IMR-90 (cell line): ENCODE results near the gene STAM2. TPM values are rescaled to one million over a fixed set of nuclear protein-coding genes. Genes with fewer than 3 reads are reported as not detected.

Experiments
- ATAC-seq: fragments of 200-7000 bp; cut with Tn5 transposase; 2 replicates; pipeline ENCODE4 v1.9.1; 2020; ENCODE audit warnings: low read depth, mild to moderate bottlenecking, moderate library complexity
- BruUV-seq: library from RNA; stranded (reverse); fragments of 400-500 nt; replicated peaks from 2 replicates; lab custom pipeline; 2021; lab: Mats Ljungman, UMichigan
- CTCF ChIA-PET: fragments of 300-600 bp; formaldehyde crosslinking; extraction: SDS; loops from one replicate; lab custom pipeline; 2021; ENCODE audit warnings: antibody characterized with exemption; lab: Yijun Ruan, JAX
- POLR2A ChIA-PET: fragments of 300-600 bp; sonication (Branson Sonifier 250); formaldehyde crosslinking; loops from one replicate; lab custom pipeline; 2022; ENCODE audit warnings: antibody characterized with exemption; ENCODE audit not compliant: unreplicated experiment; lab: Charles Lee
- DNase-seq: peaks from one replicate; pipeline ENCODE4 v3.0.0; 2013
- H2AFZ ChIP-seq: replicated peaks from 2 replicates; pipeline ENCODE3; 2013; ENCODE audit warnings: low read length, mild to moderate bottlenecking; ENCODE audit not compliant: poor library complexity
- H2AK5ac ChIP-seq: 2 replicates; pipeline ENCODE4 v1.6.1; 2013; ENCODE audit warnings: low read depth, low read length, inconsistent platforms
- H2AK9ac ChIP-seq: replicated peaks from 2 replicates; pipeline ENCODE3; 2013; ENCODE audit warnings: mild to moderate bottlenecking, low read depth, low read length, moderate library complexity; ENCODE audit not compliant: poor library complexity
- H2BK120ac ChIP-seq: 2 replicates; pipeline ENCODE4 v1.6.1; 2013; ENCODE audit warnings: low read depth, low read length, inconsistent platforms
- H2BK15ac ChIP-seq: 3 replicates; pipeline ENCODE4 v1.6.1; 2013; ENCODE audit warnings: low read depth, low read length, inconsistent platforms
- H2BK20ac ChIP-seq: 2 replicates; pipeline ENCODE4 v1.6.1; 2013; ENCODE audit warnings: low read depth, mild to moderate bottlenecking, inconsistent platforms, low read length, moderate library complexity
- H2BK5ac ChIP-seq: 2 replicates; pipeline ENCODE4 v1.6.1; 2013; ENCODE audit warnings: mild to moderate bottlenecking, low read depth, low read length, inconsistent platforms; ENCODE audit not compliant: poor library complexity, severe bottlenecking
- H3K14ac ChIP-seq: replicated peaks from 2 replicates; pipeline ENCODE4 v1.6.1; 2013; ENCODE audit warnings: low read depth, low read length, inconsistent platforms
- H3K18ac ChIP-seq: 2 replicates; pipeline ENCODE4 v1.6.1; 2013; ENCODE audit warnings: low read depth, low read length, control low read depth
- H3K23ac ChIP-seq: 2 replicates; pipeline ENCODE4 v1.6.1; 2013; ENCODE audit warnings: low read depth, low read length, inconsistent platforms
- H3K27ac ChIP-seq: 2 replicates; pipeline ENCODE4 v1.5.1; 2013; ENCODE audit warnings: mild to moderate bottlenecking, control low read depth, low read length; ENCODE audit not compliant: insufficient read depth
- H3K27me3 ChIP-seq: 2 replicates; pipeline ENCODE4 v1.6.1; 2013; ENCODE audit warnings: low read length; ENCODE audit not compliant: control insufficient read depth, insufficient read depth
- H3K36me3 ChIP-seq: 2 replicates; pipeline ENCODE4 v1.6.1; 2013; ENCODE audit warnings: low read length, mixed read lengths; ENCODE audit not compliant: control insufficient read depth, insufficient read depth
- H3K4ac ChIP-seq: 2 replicates; pipeline ENCODE4 v1.6.1; 2013; ENCODE audit warnings: low read depth, low read length, inconsistent platforms
- H3K4me1 ChIP-seq: 2 replicates; pipeline ENCODE4 v1.6.1; 2013; ENCODE audit warnings: low read length, mixed read lengths; ENCODE audit not compliant: control insufficient read depth, insufficient read depth
- H3K4me2 ChIP-seq: 2 replicates; pipeline ENCODE4 v1.6.1; 2013; ENCODE audit warnings: low read depth, mild to moderate bottlenecking, control low read depth, low read length, moderate library complexity
- H3K4me3 ChIP-seq: 2 replicates; pipeline ENCODE4 v1.5.1; 2013; ENCODE audit warnings: low read depth, mild to moderate bottlenecking, control low read depth, low read length, moderate library complexity; ENCODE audit not compliant: insufficient read depth
- H3K56ac ChIP-seq: 2 replicates; pipeline ENCODE4 v1.6.1; 2013; ENCODE audit warnings: low read length, inconsistent platforms; ENCODE audit not compliant: insufficient read depth; ENCODE audit errors: extremely low read depth
- H3K79me1 ChIP-seq, 2 experiments: 2 replicates each; pipeline ENCODE4 v1.6.1; 2013; ENCODE audit warnings: low read length in 2 of 2, inconsistent platforms in 1 of 2, low read depth in 1 of 2
- H3K9ac ChIP-seq: 2 replicates; pipeline ENCODE4 v1.6.1; 2013; ENCODE audit warnings: low read depth, low read length, control low read depth
- H3K9me1 ChIP-seq: 2 replicates; pipeline ENCODE4 v1.6.1; 2013; ENCODE audit warnings: low read length, inconsistent platforms; ENCODE audit not compliant: insufficient read depth
- H3K9me3 ChIP-seq: 2 replicates; pipeline ENCODE4 v1.6.1; 2013; ENCODE audit warnings: low read length; ENCODE audit not compliant: control insufficient read depth, insufficient read depth
- H4K20me1 ChIP-seq: 2 replicates; pipeline ENCODE4 v1.6.1; 2013; ENCODE audit warnings: low read length, inconsistent platforms; ENCODE audit not compliant: insufficient read depth
- H4K5ac ChIP-seq: 2 replicates; pipeline ENCODE4 v1.6.1; 2013; ENCODE audit warnings: mild to moderate bottlenecking, low read depth, low read length, control low read depth
- H4K8ac ChIP-seq, 2 experiments: 2 replicates each; pipeline ENCODE4 v1.6.1; 2013; ENCODE audit warnings: low read depth in 2 of 2, low read length in 2 of 2, control low read depth in 1 of 2, inconsistent platforms in 1 of 2
- H4K91ac ChIP-seq: 2 replicates; pipeline ENCODE4 v1.6.1; 2013; ENCODE audit warnings: low read depth, low read length, inconsistent platforms; ENCODE audit not compliant: insufficient read depth
- CEBPB ChIP-seq: IDR thresholded peaks from 2 replicates; pipeline ENCODE4 v1.6.1; 2012; ENCODE audit warnings: low read depth, low read length, improper control_type of control experiment
- MXI1 ChIP-seq: IDR thresholded peaks from 2 replicates; pipeline ENCODE4 v1.6.1; 2012; ENCODE audit warnings: low read depth, mild to moderate bottlenecking, low read length, moderate library complexity, borderline replicate concordance
- NFE2L2 ChIP-seq: fragments of 150-350 bp; IDR thresholded peaks from 2 replicates; pipeline ENCODE4 v1.6.1; 2016; ENCODE audit warnings: low read depth, mild to moderate bottlenecking, low read length
- WGBS, 2 experiments: methylation state at CpG; one replicate each; pipeline versions ENCODE4 v1.1.5 to v1.1.7; 2013; ENCODE audit warnings: missing lambda C conversion rate in 2 of 2; ENCODE audit not compliant: insufficient read length in 1 of 2; ENCODE audit errors: extremely low coverage in 2 of 2; 5-methylcytosine and 5-hydroxymethylcytosine counted together
- dilution Hi-C: fragments of 300-500 bp; cut with HindIII; formaldehyde crosslinking; loops from one replicate; pipeline ENCODE4 v1.14.3; 2018; ENCODE audit warnings: low sequenced_read_pairs; ENCODE audit not compliant: unreplicated experiment
- in situ Hi-C: fragments of 300-500 bp; cut with MboI; formaldehyde crosslinking; loops from 3 replicates; pipeline ENCODE4 v1.14.3; 2019; ENCODE audit warnings: low sequenced_read_pairs, inconsistent platforms, mixed read lengths
- intact Hi-C: fragments of 100-400 bp; cut with micrococcal nuclease; formaldehyde crosslinking; loops from 2 replicates; pipeline ENCODE4 v1.10.0; 2022
- polyA plus RNA-seq, 3 experiments: library from polyadenylated mRNA; depleted of rRNA; stranded (reverse); fragments of >200 nt; gene quantifications; 2 replicates each; pipeline ENCODE4 v1.2.3, GENCODE V29; 2012; ENCODE audit warnings: low replicate concordance in 1 of 3
- total RNA-seq: library from RNA; depleted of rRNA; stranded (reverse); fragments of >200 nt; gene quantifications from 2 replicates; pipeline ENCODE4 v1.2.3, GENCODE V29; 2012

The STAM2 gene
- total and polyA plus RNA-seq, 2 of the 4 experiments (the other 2 are of a cell fraction), result 12.5 to 29.2 TPM

GRCh38 chr2:152132306-152132705, 43.3 kb downstream of the STAM2 start:
- ChIA-PET POLR2A (no interaction called here), CTCF (no interaction called here)
- H3K4me3 ChIP-seq, result no peak overlapping the region
- 0 out of 2 replicates have a peak, but pooled peaks cover 5% of the 10 kb centered on the region for H4K20me1 ChIP-seq
- DNase-seq (peak; percentile 46), ATAC-seq (peak; percentile 42)
- H2AK5ac ChIP-seq, result no peak overlapping the region
- H3K9me1 ChIP-seq, result peaks cover 7% of the 10 kb centered on the region
- H3K36me3 ChIP-seq, result peaks cover 5% of the 10 kb centered on the region
- H3K56ac ChIP-seq, result no peak overlapping the region
- dilution Hi-C loops, result no loop called here
- H4K8ac ChIP-seq, result no peak overlapping the region
- no peak overlapping the region for H3K18ac ChIP-seq
- H3K4me2 ChIP-seq, result no peak overlapping the region
- in situ Hi-C loops, result no loop called here
- H2BK5ac ChIP-seq, result no peak overlapping the region
- no peak overlapping the region for H4K5ac ChIP-seq
- H2AFZ ChIP-seq, result no peak overlapping the region
- H4K91ac ChIP-seq, result no peak overlapping the region
- no peaks in the 10 kb centered on the region for H3K9me3 ChIP-seq
- peaks cover 3% of the 10 kb centered on the region; the same call in 1 of the 2 replicates for H3K4me1 ChIP-seq
- H3K27me3 ChIP-seq, result no peaks in the 10 kb centered on the region
- peaks cover 0 to 6% of the 10 kb centered on the region in 2 experiments; a peak in 1 of 4 replicates for H3K79me1 ChIP-seq
- intact Hi-C loops, result no loop called here
- no peak overlapping the region for H2BK15ac ChIP-seq
- TF ChIP-seq CEBPB, result peak; percentile 13; the same call in 1 of the 2 replicates
- TF ChIP-seq MXI1, result no peak
- TF ChIP-seq NFE2L2, result no peak
- no peak overlapping the region for H3K4ac ChIP-seq
- no peak overlapping the region for H2AK9ac ChIP-seq
- H3K27ac ChIP-seq, result no peak overlapping the region
- H3K14ac ChIP-seq, result no peak overlapping the region
- no peak overlapping the region for H2BK120ac ChIP-seq
- H2BK20ac ChIP-seq, result no peak overlapping the region
- no TSS peak for BruUV-seq
- H3K23ac ChIP-seq, result no peak overlapping the region
- WGBS, 2 experiments, result no CpG with 5 or more reads among the region's 1 CpG
- H3K9ac ChIP-seq, result no peak overlapping the region
